ENCODE measurements around the gene FIBCD1. TPM values are rescaled to one million over a fixed set of nuclear protein-coding genes. Genes with fewer than 3 reads are reported as not detected.

FIBCD1 gene
- total RNA-seq, 6 experiments from 2014 or later = not detected

GRCh38 chr9:130983970-130984369 is 44.9 kb upstream of the FIBCD1 start:
- ATAC-seq (no peak), DNase-seq (no peak)
- intact Hi-C loops (cut with DNase I) = no loop called here
- WGBS (ENCODE audit: insufficient coverage, low coverage, low lambda C conversion rate, missing lambda C conversion rate) = 62% methylated on average over 7 of the region's 11 CpGs
- Histone ChIP-seq H3K27me3 (no peaks in the 10 kb centered on the region), H3K36me3 (no peaks in the 10 kb centered on the region), H3K4me3 (no peak overlapping the region), H3K4me1 (no peaks in the 10 kb centered on the region), H3K9me3 (no peaks in the 10 kb centered on the region), H3K27ac (no peak overlapping the region)
- TF ChIP-seq CTCF (IDR thresholded peaks at IDR 0.05) (no peak), POLR2A (IDR thresholded peaks at IDR 0.05) (no peak)

GRCh38 chr9:130983359-130983670 is 44.3 kb upstream of the FIBCD1 start:
- no peaks in the 10 kb centered on the region for H3K9me3 ChIP-seq
- H3K27me3 ChIP-seq = no peaks in the 10 kb centered on the region
- 30% methylated on average over 2 of the region's 6 CpGs for WGBS (ENCODE audit: insufficient coverage, low coverage, low lambda C conversion rate, missing lambda C conversion rate)
- DNase-seq (no peak), ATAC-seq (no peak)
- no peaks in the 10 kb centered on the region for H3K4me1 ChIP-seq
- no peak overlapping the region for H3K4me3 ChIP-seq
- intact Hi-C loops (cut with DNase I) = no loop called here
- TF ChIP-seq CTCF (IDR thresholded peaks at IDR 0.05) (no peak), POLR2A (IDR thresholded peaks at IDR 0.05) (no peak)
- H3K27ac ChIP-seq = no peak overlapping the region
- no peaks in the 10 kb centered on the region for H3K36me3 ChIP-seq

GRCh38 chr9:130982636-130983358 is 43.8 kb upstream of the FIBCD1 start:
- ATAC-seq (no peak), DNase-seq (no peak)
- H3K9me3 ChIP-seq = no peaks in the 10 kb centered on the region
- H3K27ac ChIP-seq = no peak overlapping the region
- H3K4me3 ChIP-seq = no peak overlapping the region
- H3K4me1 ChIP-seq = no peaks in the 10 kb centered on the region
- TF ChIP-seq POLR2A (IDR thresholded peaks at IDR 0.05) = no peak
- no peak for TF ChIP-seq CTCF (IDR thresholded peaks at IDR 0.05)
- H3K27me3 ChIP-seq = no peaks in the 10 kb centered on the region
- intact Hi-C loops (cut with DNase I) = no loop called here
- WGBS (ENCODE audit: insufficient coverage, low coverage, low lambda C conversion rate, missing lambda C conversion rate) = 66% methylated on average over 9 of the region's 25 CpGs
- H3K36me3 ChIP-seq = no peaks in the 10 kb centered on the region

GRCh38 chr9:130981756-130982137 is 42.7 kb upstream of the FIBCD1 start:
- no peak overlapping the region for H3K4me3 ChIP-seq
- TF ChIP-seq POLR2A (IDR thresholded peaks at IDR 0.05) = no peak
- no peak for TF ChIP-seq CTCF (IDR thresholded peaks at IDR 0.05)
- no peak for DNase-seq
- no peaks in the 10 kb centered on the region for H3K27me3 ChIP-seq
- 23% methylated on average over 6 of the region's 14 CpGs for WGBS (ENCODE audit: insufficient coverage, low coverage, low lambda C conversion rate, missing lambda C conversion rate)
- no peak for ATAC-seq
- no peaks in the 10 kb centered on the region for H3K36me3 ChIP-seq
- intact Hi-C loops (cut with DNase I) = no loop called here
- no peaks in the 10 kb centered on the region for H3K4me1 ChIP-seq
- H3K27ac ChIP-seq = no peak overlapping the region
- H3K9me3 ChIP-seq = no peaks in the 10 kb centered on the region
